ENCODE measurements around the gene DOCK4.
"Not testable (repeated sequence)": the region's sequence is repeated elsewhere in the genome, so short reads cannot be mapped to it uniquely, and the experiment has no call there.

Gene DOCK4

DNA sequence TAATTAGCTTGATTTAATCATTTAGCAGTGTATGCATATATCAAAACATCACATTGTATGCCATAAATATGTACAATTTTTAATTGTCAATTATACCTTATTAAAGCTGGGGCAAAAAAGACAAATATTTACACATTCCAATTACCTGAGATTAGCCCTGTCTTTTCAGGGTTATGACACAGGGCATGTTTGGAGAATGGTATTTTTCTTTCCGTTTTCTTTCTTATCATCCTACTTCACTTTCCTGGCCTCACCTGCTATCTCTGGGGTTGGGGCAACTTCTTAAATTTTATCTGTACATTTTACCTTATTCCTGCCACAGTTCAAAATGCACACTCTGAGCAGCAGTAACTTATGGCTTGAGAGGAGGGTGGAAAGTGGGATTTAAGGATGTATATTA lies 285.9 kb downstream of the DOCK4 start:
- no peak for DNase-seq (ENCODE audit: low read depth)
- TF ChIP-seq, protein P1, sequence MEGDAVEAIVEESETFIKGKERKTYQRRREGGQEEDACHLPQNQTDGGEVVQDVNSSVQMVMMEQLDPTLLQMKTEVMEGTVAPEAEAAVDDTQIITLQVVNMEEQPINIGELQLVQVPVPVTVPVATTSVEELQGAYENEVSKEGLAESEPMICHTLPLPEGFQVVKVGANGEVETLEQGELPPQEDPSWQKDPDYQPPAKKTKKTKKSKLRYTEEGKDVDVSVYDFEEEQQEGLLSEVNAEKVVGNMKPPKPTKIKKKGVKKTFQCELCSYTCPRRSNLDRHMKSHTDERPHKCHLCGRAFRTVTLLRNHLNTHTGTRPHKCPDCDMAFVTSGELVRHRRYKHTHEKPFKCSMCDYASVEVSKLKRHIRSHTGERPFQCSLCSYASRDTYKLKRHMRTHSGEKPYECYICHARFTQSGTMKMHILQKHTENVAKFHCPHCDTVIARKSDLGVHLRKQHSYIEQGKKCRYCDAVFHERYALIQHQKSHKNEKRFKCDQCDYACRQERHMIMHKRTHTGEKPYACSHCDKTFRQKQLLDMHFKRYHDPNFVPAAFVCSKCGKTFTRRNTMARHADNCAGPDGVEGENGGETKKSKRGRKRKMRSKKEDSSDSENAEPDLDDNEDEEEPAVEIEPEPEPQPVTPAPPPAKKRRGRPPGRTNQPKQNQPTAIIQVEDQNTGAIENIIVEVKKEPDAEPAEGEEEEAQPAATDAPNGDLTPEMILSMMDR (IDR thresholded peaks at IDR 0.05; ENCODE audit: control insufficient read depth, insufficient read depth, low read depth, low read length, missing control alignments), result no peak
- H3K4me3 ChIP-seq (ENCODE audit: control insufficient read depth, low read depth, low read length), result no peak overlapping the region

DNA sequence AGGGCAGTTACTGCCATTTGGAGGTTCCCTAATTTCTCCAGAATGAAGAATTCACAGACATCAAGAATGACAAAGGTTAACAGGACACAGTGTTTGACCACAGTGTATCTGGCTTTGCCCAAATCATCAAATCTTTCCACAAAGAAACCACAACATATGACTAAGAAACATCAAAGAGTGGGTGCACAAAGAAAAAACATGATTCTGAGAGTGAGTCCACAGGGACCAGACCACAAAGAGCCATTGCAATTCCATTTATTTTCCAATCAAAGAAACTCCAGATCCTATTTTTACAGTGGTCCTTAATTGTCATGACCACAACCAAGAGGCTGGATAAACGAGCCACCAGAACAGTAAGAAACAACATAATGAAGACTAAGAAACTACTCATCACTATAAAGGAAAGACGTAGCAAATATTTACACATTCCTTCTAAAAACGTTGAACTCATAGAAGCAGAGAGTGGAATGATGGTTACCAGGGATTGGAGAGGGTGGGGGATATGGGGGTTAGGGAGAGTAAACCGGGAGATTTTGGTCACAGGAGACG lies 286.5 kb downstream of the DOCK4 start:
- no peak for DNase-seq (ENCODE audit: low read depth)

GRCh38 chr7:111919164-111919563 lies 287.0 kb downstream of the DOCK4 start:
- DNase-seq (ENCODE audit: low read depth), result no peak
- no peak overlapping the region for H3K4me3 ChIP-seq (ENCODE audit: control insufficient read depth, low read depth, low read length)
- TF ChIP-seq, protein P1 (IDR thresholded peaks at IDR 0.05; ENCODE audit: control insufficient read depth, insufficient read depth, low read depth, low read length, missing control alignments), result no peak

More for the DNA sequence above, 286.5 kb downstream of the DOCK4 start:
- no peak overlapping the region for H3K4me3 ChIP-seq (ENCODE audit: control insufficient read depth, low read depth, low read length)
- TF ChIP-seq, protein P1 (IDR thresholded peaks at IDR 0.05; ENCODE audit: control insufficient read depth, insufficient read depth, low read depth, low read length, missing control alignments), result no peak

DNA sequence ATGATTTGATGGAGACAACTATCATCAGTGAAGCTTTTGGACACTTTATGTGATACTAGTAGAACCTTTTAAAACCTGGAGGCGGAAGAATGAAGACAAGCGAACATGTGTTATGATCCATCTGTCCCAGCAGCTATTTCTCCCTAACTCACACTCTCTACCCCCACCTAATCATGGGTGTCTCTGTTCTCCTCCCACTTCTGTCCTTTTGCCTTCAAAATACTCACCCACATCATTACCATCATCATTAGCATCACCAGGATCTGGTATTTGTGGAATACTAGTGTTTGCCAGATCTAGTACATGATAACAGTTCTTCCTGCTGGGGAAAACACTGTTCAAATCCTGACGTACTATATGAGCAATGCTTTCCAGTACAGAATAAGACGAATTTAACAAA lies 287.7 kb downstream of the DOCK4 start:
- no peak overlapping the region for H3K4me3 ChIP-seq (ENCODE audit: control insufficient read depth, low read depth, low read length)
- no peak for DNase-seq (ENCODE audit: low read depth)
- TF ChIP-seq, protein P1 (IDR thresholded peaks at IDR 0.05; ENCODE audit: control insufficient read depth, insufficient read depth, low read depth, low read length, missing control alignments), result no peak

DNA sequence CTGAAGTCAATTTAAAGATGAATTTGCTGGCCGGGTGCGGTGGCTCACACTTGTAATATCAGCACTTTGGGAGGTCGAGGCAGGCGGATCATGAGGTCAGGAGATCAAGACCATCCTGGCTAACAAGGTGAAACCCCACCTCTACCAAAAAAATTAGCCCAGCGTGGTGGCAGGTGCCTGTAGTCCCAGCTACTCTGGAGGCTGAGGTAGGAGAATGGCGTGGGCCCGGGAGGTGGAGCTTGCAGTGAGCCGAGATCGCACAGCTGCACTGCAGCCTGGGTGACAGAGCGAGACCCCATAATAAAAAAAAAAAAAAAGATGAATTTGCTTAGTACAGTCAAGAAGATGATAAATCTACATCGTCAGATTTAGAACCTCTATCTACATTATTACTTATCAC lies 288.8 kb downstream of the DOCK4 start:
- H3K4me3 ChIP-seq (ENCODE audit: control insufficient read depth, low read depth, low read length); DNase-seq (ENCODE audit: low read depth): not testable (repeated sequence)

DNA sequence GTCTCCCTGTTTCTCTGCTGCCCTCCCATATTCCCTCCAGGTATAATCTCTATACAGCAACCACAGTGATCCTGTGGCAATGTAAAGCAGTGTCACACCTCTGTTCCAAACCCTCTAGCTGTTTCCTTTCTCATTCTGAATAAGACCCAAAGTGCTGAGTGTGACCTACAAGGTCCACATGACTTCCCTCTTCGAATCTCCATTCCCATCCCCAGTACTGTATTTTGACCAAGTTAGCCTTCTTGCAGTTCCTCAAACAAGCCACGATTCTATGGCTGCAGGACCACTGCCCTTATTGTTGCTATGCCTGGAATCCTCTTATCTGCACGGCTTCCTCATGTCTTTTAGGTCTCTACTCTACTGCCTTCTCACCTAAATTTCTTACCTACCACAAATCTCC lies 291.9 kb downstream of the DOCK4 start:
- no peak overlapping the region for H3K4me3 ChIP-seq (ENCODE audit: control insufficient read depth, low read depth, low read length)
- TF ChIP-seq, protein P1 (IDR thresholded peaks at IDR 0.05; ENCODE audit: control insufficient read depth, insufficient read depth, low read depth, low read length, missing control alignments), result no peak
- DNase-seq (ENCODE audit: low read depth), result no peak

GRCh38 chr7:111911166-111911961 lies 294.8 kb downstream of the DOCK4 start:
- no peak overlapping the region for H3K4me3 ChIP-seq (ENCODE audit: control insufficient read depth, low read depth, low read length)
- TF ChIP-seq, protein P1 (IDR thresholded peaks at IDR 0.05; ENCODE audit: control insufficient read depth, insufficient read depth, low read depth, low read length, missing control alignments), result no peak
- DNase-seq (ENCODE audit: low read depth), result no peak
